ENCODE measurements around the gene DEPP1.

The DEPP1 gene

GRCh38 chr10:44931621-44932516 lies 46.7 kb downstream of the DEPP1 start:
- no peak for TF ChIP-seq EZH2phosphoT487 (conservative IDR thresholded peaks at IDR 0.05; ENCODE audit: low read length)
- TF ChIP-seq CTCF (IDR thresholded peaks at IDR 0.05; ENCODE audit: insufficient read depth, low read length, poor library complexity, severe bottlenecking), result no peak
- H3K36me3 ChIP-seq (ENCODE audit: low read length), result no peaks in the 10 kb centered on the region
- no peaks in the 10 kb centered on the region for H3F3A ChIP-seq (ENCODE audit: insufficient read depth)
- no peaks in the 10 kb centered on the region for H3K9me2 ChIP-seq (replicated peaks; ENCODE audit: insufficient read depth, low read length)
- H3K4me2 ChIP-seq (ENCODE audit: low read depth, low read length, poor library complexity, severe bottlenecking), result no peak overlapping the region
- no peak overlapping the region for H2AFZ ChIP-seq (ENCODE audit: low read depth, low read length, severe bottlenecking)
- H3K27ac ChIP-seq (ENCODE audit: low read depth, low read length), result no peak overlapping the region
- no peaks in the 10 kb centered on the region for H4K20me1 ChIP-seq (ENCODE audit: low read depth, low read length)
- no peaks in the 10 kb centered on the region for H3K27me3 ChIP-seq (ENCODE audit: low read length)
- H3K9me3 ChIP-seq (ENCODE audit: insufficient read depth, low read length), result no peaks in the 10 kb centered on the region
- no peaks in the 10 kb centered on the region for H3K79me2 ChIP-seq (ENCODE audit: insufficient read depth, low read length)
- H3K9ac ChIP-seq (ENCODE audit: low read length), result no peak overlapping the region
- no peak overlapping the region for H3K4me3 ChIP-seq (ENCODE audit: insufficient read depth, low read length, poor library complexity, severe bottlenecking)

GRCh38 chr10:44930904-44931620 lies 47.5 kb downstream of the DEPP1 start:
- Histone ChIP-seq H3K27me3 (ENCODE audit: low read length) (no peaks in the 10 kb centered on the region), H3K9me3 (ENCODE audit: insufficient read depth, low read length) (no peaks in the 10 kb centered on the region), H3K9ac (ENCODE audit: low read length) (no peak overlapping the region), H3F3A (ENCODE audit: insufficient read depth) (no peaks in the 10 kb centered on the region), H3K79me2 (ENCODE audit: insufficient read depth, low read length) (no peaks in the 10 kb centered on the region), H3K36me3 (ENCODE audit: low read length) (no peaks in the 10 kb centered on the region), H4K20me1 (ENCODE audit: low read depth, low read length) (no peaks in the 10 kb centered on the region), H2AFZ (ENCODE audit: low read depth, low read length, severe bottlenecking) (no peak overlapping the region), H3K4me2 (ENCODE audit: low read depth, low read length, poor library complexity, severe bottlenecking) (no peak overlapping the region), H3K4me3 (ENCODE audit: insufficient read depth, low read length, poor library complexity, severe bottlenecking) (no peak overlapping the region), H3K9me2 (replicated peaks; ENCODE audit: insufficient read depth, low read length) (no peaks in the 10 kb centered on the region), H3K27ac (ENCODE audit: low read depth, low read length) (no peak overlapping the region)
- TF ChIP-seq EZH2phosphoT487 (conservative IDR thresholded peaks at IDR 0.05; ENCODE audit: low read length) (no peak), CTCF (IDR thresholded peaks at IDR 0.05; ENCODE audit: insufficient read depth, low read length, poor library complexity, severe bottlenecking) (no peak)

GRCh38 chr10:44929356-44930255 lies 49.0 kb downstream of the DEPP1 start:
- Histone ChIP-seq H3K27ac (ENCODE audit: low read depth, low read length) (no peak overlapping the region), H3K4me3 (ENCODE audit: insufficient read depth, low read length, poor library complexity, severe bottlenecking) (no peak overlapping the region), H3K9me3 (ENCODE audit: insufficient read depth, low read length) (no peaks in the 10 kb centered on the region), H3F3A (ENCODE audit: insufficient read depth) (no peaks in the 10 kb centered on the region), H3K4me2 (ENCODE audit: low read depth, low read length, poor library complexity, severe bottlenecking) (no peak overlapping the region), H4K20me1 (ENCODE audit: low read depth, low read length) (no peaks in the 10 kb centered on the region), H2AFZ (ENCODE audit: low read depth, low read length, severe bottlenecking) (no peak overlapping the region), H3K27me3 (ENCODE audit: low read length) (no peaks in the 10 kb centered on the region), H3K9ac (ENCODE audit: low read length) (no peak overlapping the region), H3K79me2 (ENCODE audit: insufficient read depth, low read length) (no peaks in the 10 kb centered on the region), H3K36me3 (ENCODE audit: low read length) (no peaks in the 10 kb centered on the region), H3K9me2 (replicated peaks; ENCODE audit: insufficient read depth, low read length) (no peaks in the 10 kb centered on the region)
- TF ChIP-seq EZH2phosphoT487 (conservative IDR thresholded peaks at IDR 0.05; ENCODE audit: low read length), result no peak
- no peak for TF ChIP-seq CTCF (IDR thresholded peaks at IDR 0.05; ENCODE audit: insufficient read depth, low read length, poor library complexity, severe bottlenecking)

Measured in SU-DHL-6 (cell line).